Immature natural killer cell (primary cell): ENCODE results near the gene HINFP. TPM values are rescaled to one million over a fixed set of nuclear protein-coding genes. Genes with fewer than 3 reads are reported as not detected.

Experiments
- DNase-seq, 3 donors: peaks; one replicate each; pipeline ENCODE4 v3.0.0; 2022; ENCODE audit warnings: mixed read lengths in 1 of 3
- H3K27ac Mint-ChIP-seq, 6 donors: one replicate each; pipeline ENCODE4 v1.8.0; 2020; ENCODE audit warnings: mixed read lengths in 6 of 6, mild to moderate bottlenecking in 5 of 6, inconsistent platforms in 4 of 6, moderate library complexity in 3 of 6
- H3K27me3 Mint-ChIP-seq, 3 donors: one replicate each; pipeline ENCODE4 v1.8.0; 2020 to 2021; ENCODE audit warnings: low read depth in 3 of 3, mild to moderate bottlenecking in 3 of 3, mixed read lengths in 3 of 3, moderate library complexity in 3 of 3, inconsistent platforms in 1 of 3
- H3K36me3 Mint-ChIP-seq, 3 donors: one replicate each; pipeline ENCODE4 v1.8.0; 2020; ENCODE audit warnings: mixed read lengths in 3 of 3, inconsistent platforms in 2 of 3, mild to moderate bottlenecking in 2 of 3
- H3K4me1 Mint-ChIP-seq, 2 donors: one replicate each; pipeline ENCODE4 v1.8.0; 2020; ENCODE audit warnings: inconsistent platforms in 2 of 2, mild to moderate bottlenecking in 2 of 2, mixed read lengths in 2 of 2, moderate library complexity in 1 of 2
- H3K4me3 Mint-ChIP-seq, 5 donors: one replicate each; pipeline ENCODE4 v1.8.0; 2020; ENCODE audit warnings: mild to moderate bottlenecking in 5 of 5, mixed read lengths in 5 of 5, inconsistent platforms in 3 of 5, moderate library complexity in 3 of 5
- H3K9me3 Mint-ChIP-seq, 6 donors: one replicate each; pipeline ENCODE4 v1.8.0; 2020; ENCODE audit warnings: mild to moderate bottlenecking in 6 of 6, mixed read lengths in 6 of 6, inconsistent platforms in 4 of 6, moderate library complexity in 3 of 6
- polyA plus RNA-seq, 3 donors: library from polyadenylated mRNA; unstranded; fragments of 300-500 nt; fragmentation: Illumina TruSeq; gene quantifications; one replicate each; pipeline ENCODE4 v1.2.3, GENCODE V29; 2021

Gene HINFP, protein sequence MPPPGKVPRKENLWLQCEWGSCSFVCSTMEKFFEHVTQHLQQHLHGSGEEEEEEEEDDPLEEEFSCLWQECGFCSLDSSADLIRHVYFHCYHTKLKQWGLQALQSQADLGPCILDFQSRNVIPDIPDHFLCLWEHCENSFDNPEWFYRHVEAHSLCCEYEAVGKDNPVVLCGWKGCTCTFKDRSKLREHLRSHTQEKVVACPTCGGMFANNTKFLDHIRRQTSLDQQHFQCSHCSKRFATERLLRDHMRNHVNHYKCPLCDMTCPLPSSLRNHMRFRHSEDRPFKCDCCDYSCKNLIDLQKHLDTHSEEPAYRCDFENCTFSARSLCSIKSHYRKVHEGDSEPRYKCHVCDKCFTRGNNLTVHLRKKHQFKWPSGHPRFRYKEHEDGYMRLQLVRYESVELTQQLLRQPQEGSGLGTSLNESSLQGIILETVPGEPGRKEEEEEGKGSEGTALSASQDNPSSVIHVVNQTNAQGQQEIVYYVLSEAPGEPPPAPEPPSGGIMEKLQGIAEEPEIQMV
- 10 to 100 TPM in 2 of 3 donors, 1 to 10 TPM in 1; 9.2 to 18.6 (median 11.0) TPM for polyA plus RNA-seq

DNA sequence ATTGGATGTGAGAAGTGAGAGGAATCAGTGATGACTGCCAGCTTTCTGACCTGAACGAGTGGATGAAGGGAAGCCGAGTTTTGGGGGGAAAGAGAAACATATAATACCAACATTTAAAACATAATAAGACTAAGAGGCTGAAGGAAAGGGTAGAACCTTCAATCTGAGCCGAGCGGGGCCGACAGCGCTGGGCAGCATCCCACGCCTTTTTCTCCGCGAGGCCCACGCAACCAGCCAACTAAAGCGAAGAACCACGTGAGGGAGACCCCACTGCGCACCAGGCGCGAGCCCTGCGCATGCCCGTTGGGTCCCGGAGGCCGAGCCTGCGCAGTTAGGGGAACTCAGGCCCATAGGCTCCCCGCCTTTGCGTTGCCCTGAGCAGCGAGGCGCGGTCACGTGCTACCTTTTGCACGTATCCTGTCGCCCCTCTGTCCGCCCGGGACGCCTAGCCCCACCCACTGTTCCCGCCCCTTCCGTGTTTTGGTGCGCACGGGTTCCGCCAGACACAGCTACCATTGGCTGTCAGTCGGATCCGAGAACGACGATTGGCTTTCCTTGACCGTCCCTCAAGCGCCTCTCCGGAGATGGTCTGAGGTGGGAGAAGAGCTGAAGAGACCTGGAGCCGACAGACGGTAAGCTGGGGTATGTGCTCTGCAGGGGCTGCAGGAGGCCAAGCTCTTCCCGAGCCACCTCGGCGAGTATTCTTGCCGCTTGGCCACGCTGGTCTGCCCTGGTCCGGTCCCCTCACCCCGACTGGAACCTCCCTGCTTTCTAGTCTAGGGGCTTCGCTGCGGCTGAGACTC, at the start of gene HINFP:
Gene HINFP, plus strand, starts transcription at position 573 of the 803 bp plus-strand sequence. CDS start 5,365 bp downstream, outside the sequence.
- Mint-ChIP-seq H3K4me1 (peaks cover 28 to 41% of the 10 kb centered on the region in 2 donors), H3K9me3 (no peaks in the 10 kb centered on the region), H3K4me3 (peak within 1 kb of the TSS; percentile 88 to 98 (median 95)), H3K27me3 (peaks cover 3 to 6% (median 5%) of the 10 kb centered on the region in 3 donors), H3K36me3 (peaks cover 3 to 10% (median 7%) of the 10 kb centered on the region in 3 donors), H3K27ac (peak within 1 kb of the TSS; percentile 85 to 96 (median 90))
- peak; percentile 98 to 99 (median 99) for DNase-seq

DNA sequence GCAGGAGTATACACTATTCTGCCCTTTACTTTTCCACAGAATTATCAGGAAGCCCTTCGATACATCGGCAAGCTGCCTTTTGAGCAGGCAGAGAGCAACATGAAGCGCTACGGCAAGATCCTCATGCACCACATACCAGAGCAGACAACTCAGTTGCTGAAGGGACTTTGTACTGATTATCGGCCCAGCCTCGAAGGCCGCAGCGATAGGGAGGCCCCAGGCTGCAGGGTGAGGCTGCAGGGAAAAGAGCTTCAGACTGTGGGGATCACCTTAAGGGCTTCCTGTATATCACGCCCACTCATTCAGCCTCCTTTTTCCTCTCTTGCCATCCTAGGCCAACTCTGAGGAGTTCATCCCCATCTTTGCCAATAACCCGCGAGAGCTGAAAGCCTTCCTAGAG, 43.5 kb upstream of the HINFP start:
- no peaks in the 10 kb centered on the region for H3K9me3 Mint-ChIP-seq
- no peak for DNase-seq
- H3K27ac Mint-ChIP-seq, result no peak overlapping the region
- H3K27me3 Mint-ChIP-seq, result peaks cover 0 to 2% (median 2%) of the 10 kb centered on the region in 3 donors
- no peaks in the 10 kb centered on the region for H3K4me1 Mint-ChIP-seq
- no peak overlapping the region for H3K4me3 Mint-ChIP-seq
- H3K36me3 Mint-ChIP-seq, result peaks cover 25 to 50% (median 32%) of the 10 kb centered on the region in 3 donors

DNA sequence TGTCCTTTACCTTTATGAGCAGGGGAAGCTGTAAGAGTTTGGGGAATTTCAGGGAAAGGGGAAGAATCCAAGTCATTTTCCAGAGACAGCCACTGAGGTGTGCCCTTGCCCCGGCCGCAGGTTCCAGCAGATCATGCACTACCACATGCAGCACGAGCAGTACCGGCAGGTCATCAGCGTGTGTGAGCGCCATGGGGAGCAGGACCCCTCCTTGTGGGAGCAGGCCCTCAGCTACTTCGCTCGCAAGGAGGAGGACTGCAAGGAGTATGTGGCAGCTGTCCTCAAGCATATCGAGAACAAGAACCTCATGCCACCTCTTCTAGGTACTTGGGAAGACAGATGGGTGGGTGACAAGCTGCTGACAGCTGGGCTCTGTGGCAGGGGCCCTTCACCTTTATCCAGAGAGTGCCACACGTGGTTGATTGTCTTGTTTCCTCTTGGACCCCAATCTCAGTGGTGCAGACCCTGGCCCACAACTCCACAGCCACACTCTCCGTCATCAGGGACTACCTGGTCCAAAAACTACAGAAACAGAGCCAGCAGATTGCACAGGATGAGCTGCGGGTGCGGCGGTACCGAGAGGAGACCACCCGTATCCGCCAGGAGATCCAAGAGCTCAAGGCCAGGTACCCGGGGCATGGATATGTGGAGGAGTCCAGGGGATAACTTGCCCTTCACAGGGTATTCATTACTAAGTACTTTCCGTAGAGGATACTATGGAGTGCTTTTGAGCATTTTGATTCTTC, 42.5 kb upstream of the HINFP start:
- H3K4me1 Mint-ChIP-seq, result no peaks in the 10 kb centered on the region
- H3K4me3 Mint-ChIP-seq, result no peak overlapping the region
- peaks cover 24 to 43% (median 30%) of the 10 kb centered on the region in 3 donors for H3K36me3 Mint-ChIP-seq
- H3K27me3 Mint-ChIP-seq, result peaks cover 0 to 2% (median 2%) of the 10 kb centered on the region in 3 donors
- DNase-seq, result no peak
- no peaks in the 10 kb centered on the region for H3K9me3 Mint-ChIP-seq
- H3K27ac Mint-ChIP-seq, result no peak overlapping the region

DNA sequence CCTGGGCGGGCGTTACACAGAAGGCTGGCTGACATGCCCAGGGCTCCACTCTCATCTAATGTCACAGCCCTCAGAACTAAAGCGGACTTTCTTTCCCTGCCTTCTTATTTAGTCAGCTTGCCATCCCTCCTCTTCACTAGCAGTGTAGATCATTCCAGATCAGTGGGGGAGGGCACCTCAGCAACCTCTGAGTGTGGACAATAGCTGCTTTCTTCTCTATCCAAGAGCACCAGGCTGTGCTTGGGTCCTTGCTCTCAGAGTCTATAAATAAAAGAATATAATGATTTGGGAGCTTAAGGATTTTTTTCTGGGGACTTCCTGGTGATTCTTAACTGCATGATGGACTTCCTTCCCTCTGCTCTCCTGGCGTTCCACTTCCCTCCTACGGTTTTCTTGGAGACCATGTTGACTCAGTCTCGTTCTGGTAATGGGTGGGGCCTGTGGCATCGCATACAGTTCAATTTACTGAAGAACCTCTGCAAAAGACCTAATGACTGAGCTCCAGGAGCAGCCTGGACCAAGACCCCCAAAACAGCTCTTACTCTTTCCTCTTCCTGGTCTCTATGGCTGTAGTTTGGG, 39.6 kb upstream of the HINFP start:
- DNase-seq, result no peak
- Mint-ChIP-seq H3K36me3 (peaks cover 24 to 39% (median 27%) of the 10 kb centered on the region in 3 donors), H3K4me1 (peaks cover 15 to 16% of the 10 kb centered on the region in 2 donors), H3K4me3 (no peak overlapping the region), H3K27ac (peak overlapping the region in 1 of 6 donors; percentile 23), H3K9me3 (no peaks in the 10 kb centered on the region), H3K27me3 (peaks cover 7 to 16% (median 10%) of the 10 kb centered on the region in 3 donors)

DNA sequence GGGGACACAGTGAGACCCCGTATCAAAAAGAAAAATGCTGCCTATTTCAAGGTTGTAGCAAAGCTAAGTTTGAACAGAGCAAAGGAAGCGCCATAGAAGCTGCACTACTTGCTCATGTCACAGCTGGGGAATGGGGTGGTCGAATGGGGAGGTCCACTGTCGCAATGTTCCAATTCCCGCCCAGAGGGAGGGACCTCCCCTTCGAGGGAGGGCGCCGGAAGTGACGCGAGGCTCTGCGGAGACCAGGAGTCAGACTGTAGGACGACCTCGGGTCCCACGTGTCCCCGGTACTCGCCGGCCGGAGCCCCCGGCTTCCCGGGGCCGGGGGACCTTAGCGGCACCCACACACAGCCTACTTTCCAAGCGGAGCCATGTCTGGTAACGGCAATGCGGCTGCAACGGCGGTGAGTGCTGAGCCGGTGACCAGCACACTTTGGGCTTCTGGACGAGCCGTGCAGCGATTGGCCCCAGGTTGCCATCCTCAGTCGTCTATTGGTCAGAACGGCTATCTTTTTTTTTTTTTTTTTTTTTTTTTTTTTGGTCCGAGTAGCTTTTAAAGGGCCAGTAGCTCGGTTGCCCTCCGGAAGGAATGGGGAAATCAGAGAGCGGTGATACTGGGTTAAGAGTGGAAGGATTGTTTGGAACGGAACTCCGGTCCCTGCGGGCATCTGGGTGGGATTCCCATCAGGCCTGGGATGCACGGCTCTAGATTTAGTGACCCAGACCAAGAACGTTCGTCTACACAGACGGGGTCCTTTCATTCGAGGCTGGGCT, 36.5 kb upstream of the HINFP start, which contains the start of gene HMBS:
Gene HMBS, plus strand, starts transcription at position 219 of the 774 bp plus-strand sequence. Its CDS starts 153 bp downstream, at position 372.
- peak within 1 kb of the TSS; percentile 89 to 97 (median 94) for H3K27ac Mint-ChIP-seq
- no peaks in the 10 kb centered on the region for H3K9me3 Mint-ChIP-seq
- DNase-seq, result peak; percentile 93 to 95 (median 95)
- H3K4me3 Mint-ChIP-seq, result peak within 1 kb of the TSS; percentile 94 to 97 (median 95)
- peaks cover 9 to 16% (median 11%) of the 10 kb centered on the region in 3 donors for H3K27me3 Mint-ChIP-seq
- peaks cover 12 to 19% (median 13%) of the 10 kb centered on the region in 3 donors for H3K36me3 Mint-ChIP-seq
- peaks cover 17 to 24% of the 10 kb centered on the region in 2 donors for H3K4me1 Mint-ChIP-seq

DNA sequence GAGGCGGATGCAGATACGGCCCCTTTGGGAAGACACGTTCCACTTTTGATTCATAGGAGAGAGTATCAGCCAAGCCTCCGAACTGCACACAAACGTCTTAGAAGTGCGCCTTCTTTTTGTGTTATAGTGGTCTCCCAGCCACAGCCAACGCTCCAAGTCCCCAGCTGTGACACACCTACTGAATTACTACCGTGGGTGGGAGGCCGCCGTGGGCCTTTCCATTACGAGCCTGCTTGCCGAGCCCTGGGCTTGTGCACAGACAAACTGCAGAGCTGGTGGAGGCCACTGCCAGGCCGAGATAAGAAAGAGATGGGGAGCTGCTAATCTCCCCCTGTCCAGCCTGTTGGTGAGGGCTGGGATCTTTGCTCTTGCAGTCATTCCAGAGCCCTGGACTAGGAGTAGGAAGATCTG, 35.9 kb upstream of the HINFP start:
- peaks cover 9 to 16% (median 12%) of the 10 kb centered on the region in 3 donors for H3K27me3 Mint-ChIP-seq
- H3K36me3 Mint-ChIP-seq, result peaks cover 10 to 17% (median 13%) of the 10 kb centered on the region in 3 donors
- peaks cover 17 to 24% of the 10 kb centered on the region in 2 donors for H3K4me1 Mint-ChIP-seq
- peak overlapping the region; percentile 94 to 97 (median 95) for H3K4me3 Mint-ChIP-seq
- H3K27ac Mint-ChIP-seq, result peak overlapping the region; percentile 89 to 97 (median 94)
- DNase-seq, result no peak
- H3K9me3 Mint-ChIP-seq, result no peaks in the 10 kb centered on the region

DNA sequence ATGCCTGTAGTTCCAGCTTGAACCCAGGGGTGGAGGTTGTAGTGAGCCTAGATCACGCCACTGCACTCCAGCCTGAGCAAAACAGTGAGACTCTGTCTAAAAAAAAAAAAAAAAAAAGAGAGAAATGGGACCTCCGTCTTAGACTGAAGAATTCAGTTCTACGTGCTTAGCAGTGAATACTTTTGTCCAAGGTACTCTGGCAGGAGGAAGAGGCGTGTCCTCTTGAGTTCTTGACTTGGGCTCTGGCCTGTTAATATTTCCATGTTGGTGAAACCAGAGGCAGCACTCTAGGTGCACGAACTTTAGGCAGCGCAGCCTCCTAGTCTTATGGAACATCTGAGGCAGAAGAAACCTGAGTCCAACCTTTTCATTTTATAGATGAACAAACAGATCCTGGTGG, 34.3 kb upstream of the HINFP start:
- Mint-ChIP-seq H3K9me3 (no peaks in the 10 kb centered on the region), H3K27me3 (peaks cover 9 to 16% (median 11%) of the 10 kb centered on the region in 3 donors), H3K4me1 (peaks cover 20 to 25% of the 10 kb centered on the region in 2 donors), H3K27ac (no peak overlapping the region), H3K4me3 (peak overlapping the region in 2 of 5 donors; percentile 25 to 34), H3K36me3 (peaks cover 0 to 2% (median 1%) of the 10 kb centered on the region in 3 donors)
- DNase-seq, result no peak

DNA sequence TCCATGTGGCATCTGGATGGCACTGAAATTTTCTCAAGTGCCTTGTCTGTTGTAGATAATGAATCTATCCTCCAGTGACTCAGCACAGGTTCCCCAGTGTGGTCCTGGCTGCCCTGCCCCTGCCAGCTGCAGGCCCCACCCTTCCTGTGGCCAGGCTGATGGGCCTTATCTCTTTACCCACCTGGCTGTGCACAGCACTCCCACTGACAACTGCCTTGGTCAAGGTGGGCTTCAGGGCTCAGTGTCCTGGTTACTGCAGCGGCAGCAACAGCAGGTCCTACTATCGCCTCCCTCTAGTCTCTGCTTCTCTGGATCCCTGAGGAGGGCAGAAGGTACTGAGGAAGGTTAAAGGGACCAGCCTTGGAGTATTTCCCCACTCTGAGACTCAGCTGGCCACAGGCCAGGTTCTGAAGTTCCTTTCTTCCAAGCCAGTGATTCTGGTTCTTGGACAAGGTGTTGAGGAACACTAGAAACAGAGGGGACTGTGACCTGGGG, 33.6 kb upstream of the HINFP start:
- peaks cover 27 to 32% of the 10 kb centered on the region in 2 donors for H3K4me1 Mint-ChIP-seq
- H3K27ac Mint-ChIP-seq, result peak overlapping the region in 1 of 6 donors; percentile 67
- peaks cover 9 to 14% (median 11%) of the 10 kb centered on the region in 3 donors for H3K27me3 Mint-ChIP-seq
- no peak for DNase-seq
- H3K9me3 Mint-ChIP-seq, result no peaks in the 10 kb centered on the region
- H3K4me3 Mint-ChIP-seq, result no peak overlapping the region
- H3K36me3 Mint-ChIP-seq, result no peaks in the 10 kb centered on the region

DNA sequence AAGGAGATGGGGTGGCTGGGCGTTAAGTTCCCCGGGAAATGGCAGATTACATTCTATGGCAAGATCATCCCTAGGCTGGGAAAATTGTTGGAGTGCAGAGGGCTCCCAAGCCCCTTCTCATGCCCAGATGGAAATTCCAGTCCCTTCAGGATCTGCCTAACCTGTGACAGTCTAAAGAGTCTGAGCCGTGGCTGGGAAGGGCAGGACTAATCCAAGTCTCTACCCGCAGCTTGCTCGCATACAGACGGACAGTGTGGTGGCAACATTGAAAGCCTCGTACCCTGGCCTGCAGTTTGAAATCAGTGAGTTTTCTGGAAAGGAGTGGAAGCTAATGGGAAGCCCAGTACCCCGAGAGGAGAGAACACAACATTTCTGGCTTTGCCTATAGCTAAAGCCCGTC, 33.0 kb upstream of the HINFP start:
- DNase-seq, result no peak
- Mint-ChIP-seq H3K4me1 (peaks cover 32 to 36% of the 10 kb centered on the region in 2 donors), H3K9me3 (no peaks in the 10 kb centered on the region), H3K27ac (no peak overlapping the region), H3K27me3 (peaks cover 9 to 14% (median 11%) of the 10 kb centered on the region in 3 donors), H3K4me3 (no peak overlapping the region), H3K36me3 (no peaks in the 10 kb centered on the region)

DNA sequence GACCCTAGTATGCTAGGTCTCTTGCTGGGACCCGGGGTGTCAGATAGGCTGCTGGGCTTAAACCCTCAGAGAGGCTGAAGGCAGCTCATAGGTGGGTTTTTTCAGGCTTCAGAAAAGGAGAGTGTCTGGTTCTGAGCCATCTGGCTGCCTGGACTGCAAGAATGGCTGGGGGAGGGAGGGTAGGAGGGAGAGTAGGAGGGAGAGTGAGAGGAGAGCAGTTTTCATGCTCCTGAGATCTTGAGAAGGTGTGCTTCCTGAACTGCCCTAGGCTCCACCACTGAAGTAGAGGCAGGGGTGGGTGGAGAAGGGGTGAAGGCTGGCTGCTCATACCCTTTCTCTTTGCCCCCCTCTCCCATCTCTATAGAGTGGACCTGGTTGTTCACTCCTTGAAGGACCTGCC, 32.1 kb upstream of the HINFP start:
- Mint-ChIP-seq H3K27me3 (peaks cover 9 to 17% (median 13%) of the 10 kb centered on the region in 3 donors), H3K9me3 (no peaks in the 10 kb centered on the region), H3K27ac (no peak overlapping the region), H3K4me1 (peaks cover 38 to 43% of the 10 kb centered on the region in 2 donors), H3K4me3 (no peak overlapping the region), H3K36me3 (no peaks in the 10 kb centered on the region)
- DNase-seq, result no peak

DNA sequence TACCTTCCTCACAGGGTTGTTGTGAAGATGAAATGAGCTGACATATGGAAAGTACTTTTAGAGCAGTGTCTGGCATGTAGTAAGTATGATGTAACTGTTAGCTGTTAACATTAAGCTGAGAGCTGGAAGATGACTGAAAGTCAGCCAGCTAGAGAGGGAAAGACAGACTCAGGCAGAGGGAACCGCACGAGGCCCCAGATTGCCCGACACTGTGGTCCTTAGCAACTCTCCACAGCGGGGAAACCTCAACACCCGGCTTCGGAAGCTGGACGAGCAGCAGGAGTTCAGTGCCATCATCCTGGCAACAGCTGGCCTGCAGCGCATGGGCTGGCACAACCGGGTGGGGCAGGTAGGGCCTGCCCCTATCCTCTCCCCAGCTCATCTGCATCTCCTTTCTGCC, 30.2 kb upstream of the HINFP start:
- peaks cover 0 to 3% (median 0%) of the 10 kb centered on the region in 3 donors for H3K36me3 Mint-ChIP-seq
- H3K27me3 Mint-ChIP-seq, result peaks cover 11 to 19% (median 11%) of the 10 kb centered on the region in 3 donors
- peaks cover 0 to 2% (median 0%) of the 10 kb centered on the region in 6 donors for H3K9me3 Mint-ChIP-seq
- no peak for DNase-seq
- H3K27ac Mint-ChIP-seq, result no peak overlapping the region
- H3K4me1 Mint-ChIP-seq, result peaks cover 30 to 37% of the 10 kb centered on the region in 2 donors
- no peak overlapping the region for H3K4me3 Mint-ChIP-seq
